Endothelial cell of umbilical vein (primary cell): ENCODE results near the gene CAMTA1. TPM values are rescaled to one million over a fixed set of nuclear protein-coding genes. Genes with fewer than 3 reads are reported as not detected.

ENCODE experiments used
- BruUV-seq: library from RNA; stranded (reverse); fragments of 400-500 nt; replicated peaks from 2 replicates; lab custom pipeline; 2021; lab: Mats Ljungman, UMichigan
- CTCF ChIA-PET: fragments of 300-600, 350-600 bp; sonication (Branson Sonifier 250); formaldehyde crosslinking; loops from one replicate; lab custom pipeline; 2021; ENCODE audit warnings: antibody characterized with exemption, inconsistent platforms; lab: Charles Lee
- POLR2A ChIA-PET: fragments of 300-600, 350-600 bp; sonication (Branson Sonifier 250); formaldehyde crosslinking; loops from one replicate; lab custom pipeline; 2021; ENCODE audit warnings: antibody characterized with exemption, inconsistent platforms; lab: Charles Lee
- DNase-seq: peaks from one replicate; pipeline ENCODE4 v3.0.0-alpha.2; 2011; ENCODE audit warnings: low read depth, low spot score
- FAIRE-seq: peaks from 2 replicates; lab custom pipeline; 2011; peaks lifted over from hg19 to GRCh38; lab: Jason Lieb, UNC
- H2AFZ ChIP-seq: 2 replicates; pipeline ENCODE4 v1.6.0; 2012; ENCODE audit warnings: low read depth, low read length, control low read depth, inconsistent platforms
- H3K27ac ChIP-seq: 2 replicates; pipeline ENCODE4 v1.5.1; 2011; ENCODE audit warnings: low read depth, mild to moderate bottlenecking, control low read depth, low read length, moderate library complexity; ENCODE audit not compliant: insufficient read depth
- H3K27me3 ChIP-seq, 2 experiments: 2 replicates each; pipeline versions ENCODE4 v1.6.0 to v1.6.1; 2011; ENCODE audit warnings: low read length in 2 of 2, mixed read lengths in 1 of 2; ENCODE audit not compliant: control insufficient read depth in 2 of 2, insufficient read depth in 2 of 2
- H3K36me3 ChIP-seq, 2 experiments: 2 replicates in 1 of 2; 3 replicates in 1 of 2; pipeline ENCODE4 v1.5.1; 2011; ENCODE audit warnings: low read length in 2 of 2, mild to moderate bottlenecking in 1 of 2, moderate library complexity in 1 of 2; ENCODE audit not compliant: control insufficient read depth in 2 of 2, insufficient read depth in 2 of 2; ENCODE audit errors: extremely low read depth in 1 of 2
- H3K4me1 ChIP-seq: 3 replicates; pipeline ENCODE4 v1.5.1; 2011; ENCODE audit warnings: mild to moderate bottlenecking, low read length; ENCODE audit not compliant: control insufficient read depth, insufficient read depth; ENCODE audit errors: extremely low read depth
- H3K4me2 ChIP-seq: 2 replicates; pipeline ENCODE4 v1.6.1; 2011; ENCODE audit warnings: low read length, control low read depth, mixed read lengths; ENCODE audit not compliant: insufficient read depth
- H3K4me3 ChIP-seq, 3 experiments: fragments of 200-600 bp in 1 of 3; sonication (generic), shearing (Covaris generic) in 1 of 3; replicated peaks in 1 of 3; 2 replicates each; pipeline ENCODE4 v1.5.1; 2011 to 2016; ENCODE audit warnings: control low read depth in 3 of 3, low read length in 3 of 3, mild to moderate bottlenecking in 2 of 3, inconsistent platforms in 1 of 3, low read depth in 1 of 3, moderate library complexity in 1 of 3; ENCODE audit not compliant: insufficient read depth in 1 of 3
- H3K79me2 ChIP-seq: 2 replicates; pipeline ENCODE4 v1.6.0; 2012; ENCODE audit warnings: low read length, inconsistent platforms; ENCODE audit not compliant: control insufficient read depth, insufficient read depth
- H3K9ac ChIP-seq: replicated peaks from 2 replicates; pipeline ENCODE3; 2011; ENCODE audit warnings: low read length, control low read depth; ENCODE audit not compliant: insufficient read depth; ENCODE audit errors: extremely low read depth
- H3K9me1 ChIP-seq: replicated peaks from 3 replicates; pipeline ENCODE4 v1.6.0; 2011; ENCODE audit warnings: mild to moderate bottlenecking, low read length; ENCODE audit not compliant: control insufficient read depth, insufficient read depth; ENCODE audit errors: extremely low read depth
- H3K9me3 ChIP-seq: replicated peaks from 2 replicates; pipeline ENCODE4 v1.5.1; 2012; ENCODE audit warnings: low read length, inconsistent platforms; ENCODE audit not compliant: control insufficient read depth, insufficient read depth
- H4K20me1 ChIP-seq: replicated peaks from 2 replicates; pipeline ENCODE3; 2011; ENCODE audit warnings: mild to moderate bottlenecking, low read length; ENCODE audit not compliant: control insufficient read depth, insufficient read depth; ENCODE audit errors: extremely low read depth
- EZH2 ChIP-seq: IDR thresholded peaks from 2 replicates; pipeline ENCODE4 v1.6.1; 2012; ENCODE audit warnings: borderline replicate concordance, low read depth, mild to moderate bottlenecking, moderate library complexity, low read length, inconsistent platforms; ENCODE audit not compliant: severe bottlenecking
- FOS ChIP-seq: IDR thresholded peaks from 2 replicates; pipeline ENCODE4 v1.6.1; 2011; ENCODE audit warnings: mild to moderate bottlenecking, low read length, moderate library complexity, borderline replicate concordance; ENCODE audit not compliant: insufficient read depth
- GATA2 ChIP-seq: IDR thresholded peaks from 2 replicates; pipeline ENCODE4 v1.7.0; 2011; ENCODE audit warnings: low read depth, mild to moderate bottlenecking, moderate library complexity, mixed read lengths, low read length; ENCODE audit not compliant: insufficient read length, insufficient read depth
- JUN ChIP-seq: IDR thresholded peaks from 2 replicates; pipeline ENCODE4 v1.6.1; 2011; ENCODE audit warnings: borderline replicate concordance, low read depth; ENCODE audit not compliant: insufficient read length, insufficient read depth
- MYC ChIP-seq: IDR thresholded peaks from one replicate; pipeline ENCODE4 v1.6.1; 2011; ENCODE audit warnings: mild to moderate bottlenecking, low read depth, low read length
- POLR2A ChIP-seq: IDR thresholded peaks from 2 replicates; pipeline ENCODE4 v1.6.1; 2012; ENCODE audit warnings: low read depth, mild to moderate bottlenecking, control low read depth, low read length
- POLR2AphosphoS5 ChIP-seq: IDR thresholded peaks from 2 replicates; pipeline ENCODE4 v1.6.1; 2012; ENCODE audit warnings: low read depth, mild to moderate bottlenecking, control low read depth, low read length, moderate library complexity; ENCODE audit not compliant: insufficient read depth
- dilution Hi-C: fragments of 300-500 bp; cut with MboI; formaldehyde crosslinking; loops from one replicate; pipeline ENCODE4 v1.15.0; 2019; ENCODE audit warnings: low sequenced_read_pairs; ENCODE audit not compliant: extremely low pct_ligation_motif_present
- intact Hi-C: fragments of 100-400 bp; cut with micrococcal nuclease; formaldehyde crosslinking; loops from one replicate; pipeline ENCODE4 v1.10.0; 2022
- polyA plus RNA-seq, 4 experiments: library from polyadenylated mRNA; depleted of rRNA in 3 of 4; stranded (reverse) in 3 of 4; unstranded in 1 of 4; fragments of >200 nt; gene quantifications; 2 replicates each; pipeline versions ENCODE4 v1.2.1 to v1.2.3, GENCODE V29; 2011 to 2012; ENCODE audit warnings: missing spikeins in 1 of 4
- total RNA-seq: library from RNA; stranded (reverse); gene quantifications from 2 replicates; pipeline ENCODE4 v1.2.3, GENCODE V29; 2021
- TF ChIP-seq, protein P1 (sequence below), 2 donors: IDR thresholded peaks; 1 replicate in 1 of 2; 2 replicates in 1 of 2; pipeline ENCODE4 v1.5.1; 2011; ENCODE audit warnings: low read length in 2 of 2, mild to moderate bottlenecking in 2 of 2, moderate library complexity in 2 of 2, control low read depth in 1 of 2, inconsistent platforms in 1 of 2, low read depth in 1 of 2; ENCODE audit not compliant: insufficient read depth in 1 of 2; ENCODE audit errors: extremely low read depth in 1 of 2
- TF ChIP-seq, protein P2 (sequence below): IDR thresholded peaks from 2 replicates; pipeline ENCODE4 v1.6.1; 2011; ENCODE audit not compliant: insufficient read depth, insufficient read length

Gene CAMTA1
- total and polyA plus RNA-seq, 2 donors (not counting 3 experiments of a cell fraction or from before 2014, with no cell fraction given), result 50.8 to 92.7 TPM

DNA sequence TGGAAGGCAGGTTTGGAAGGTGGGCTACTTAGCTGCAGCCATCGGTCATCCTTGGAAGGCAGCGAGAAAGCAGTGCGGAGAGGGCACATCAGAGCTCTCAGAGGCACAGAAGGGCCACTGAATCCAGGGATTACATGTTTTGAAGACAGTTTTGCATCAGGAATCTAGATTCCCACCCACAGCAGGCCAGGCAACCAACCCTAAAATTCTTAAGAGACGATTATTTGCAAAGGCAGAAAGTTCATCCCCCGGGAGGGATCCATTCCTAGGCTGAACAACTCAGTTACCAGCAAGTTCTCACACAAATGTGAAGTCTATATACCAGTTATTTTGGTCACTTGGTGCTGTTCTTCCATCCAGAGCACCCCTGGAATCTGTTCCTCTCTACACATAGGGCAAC, 528.6 kb downstream of the CAMTA1 start:
- H3K36me3 ChIP-seq, result no peaks in the 10 kb centered on the region
- H3K27me3 ChIP-seq, result no peaks in the 10 kb centered on the region
- FAIRE-seq, result no peak
- no TSS peak for BruUV-seq
- intact Hi-C loops (no loop called here), dilution Hi-C loops (no loop called here)
- H3K4me2 ChIP-seq, result no peak overlapping the region
- no peak for DNase-seq
- H3K4me3 ChIP-seq, result no peak overlapping the region
- POLR2A ChIA-PET, result no interaction called here
- no peaks in the 10 kb centered on the region for H4K20me1 ChIP-seq
- H3K4me1 ChIP-seq, result no peaks in the 10 kb centered on the region
- H3K27ac ChIP-seq, result no peak overlapping the region
- no peak for TF ChIP-seq POLR2AphosphoS5
- no peak for TF ChIP-seq FOS
- TF ChIP-seq EZH2, result no peak
- TF ChIP-seq JUN, result no peak
- TF ChIP-seq, protein P1, sequence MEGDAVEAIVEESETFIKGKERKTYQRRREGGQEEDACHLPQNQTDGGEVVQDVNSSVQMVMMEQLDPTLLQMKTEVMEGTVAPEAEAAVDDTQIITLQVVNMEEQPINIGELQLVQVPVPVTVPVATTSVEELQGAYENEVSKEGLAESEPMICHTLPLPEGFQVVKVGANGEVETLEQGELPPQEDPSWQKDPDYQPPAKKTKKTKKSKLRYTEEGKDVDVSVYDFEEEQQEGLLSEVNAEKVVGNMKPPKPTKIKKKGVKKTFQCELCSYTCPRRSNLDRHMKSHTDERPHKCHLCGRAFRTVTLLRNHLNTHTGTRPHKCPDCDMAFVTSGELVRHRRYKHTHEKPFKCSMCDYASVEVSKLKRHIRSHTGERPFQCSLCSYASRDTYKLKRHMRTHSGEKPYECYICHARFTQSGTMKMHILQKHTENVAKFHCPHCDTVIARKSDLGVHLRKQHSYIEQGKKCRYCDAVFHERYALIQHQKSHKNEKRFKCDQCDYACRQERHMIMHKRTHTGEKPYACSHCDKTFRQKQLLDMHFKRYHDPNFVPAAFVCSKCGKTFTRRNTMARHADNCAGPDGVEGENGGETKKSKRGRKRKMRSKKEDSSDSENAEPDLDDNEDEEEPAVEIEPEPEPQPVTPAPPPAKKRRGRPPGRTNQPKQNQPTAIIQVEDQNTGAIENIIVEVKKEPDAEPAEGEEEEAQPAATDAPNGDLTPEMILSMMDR (IDR thresholded peaks at IDR 0.05; ENCODE audit: extremely low read depth in 1 of 2, insufficient read depth in 1 of 2, low read depth in 1 of 2, low read length in 2 of 2), result no peak
- no peak for TF ChIP-seq MYC
- TF ChIP-seq, protein P2, sequence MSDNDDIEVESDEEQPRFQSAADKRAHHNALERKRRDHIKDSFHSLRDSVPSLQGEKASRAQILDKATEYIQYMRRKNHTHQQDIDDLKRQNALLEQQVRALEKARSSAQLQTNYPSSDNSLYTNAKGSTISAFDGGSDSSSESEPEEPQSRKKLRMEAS, result no peak
- no peak for TF ChIP-seq GATA2
- TF ChIP-seq POLR2A, result no peak
- no peak overlapping the region for H3K9ac ChIP-seq
- H3K9me3 ChIP-seq, result no peaks in the 10 kb centered on the region
- H2AFZ ChIP-seq, result no peak overlapping the region
- no peaks in the 10 kb centered on the region for H3K79me2 ChIP-seq
- H3K9me1 ChIP-seq, result no peaks in the 10 kb centered on the region
- CTCF ChIA-PET, result interaction anchor here (1.2 kb wide), 1 partner anchor 271 kb away, joined by 3 read pairs; no protein-coding TSS in a partner anchor
